ENCODE data around the gene HSPA5.
A peak's percentile ranks its signal among the peaks of the same experiment; 100 is the strongest.
"Not testable (repeated sequence)": the region's sequence is repeated elsewhere in the genome, so short reads cannot be mapped to it uniquely, and the experiment has no call there.

HSPA5 gene

DNA sequence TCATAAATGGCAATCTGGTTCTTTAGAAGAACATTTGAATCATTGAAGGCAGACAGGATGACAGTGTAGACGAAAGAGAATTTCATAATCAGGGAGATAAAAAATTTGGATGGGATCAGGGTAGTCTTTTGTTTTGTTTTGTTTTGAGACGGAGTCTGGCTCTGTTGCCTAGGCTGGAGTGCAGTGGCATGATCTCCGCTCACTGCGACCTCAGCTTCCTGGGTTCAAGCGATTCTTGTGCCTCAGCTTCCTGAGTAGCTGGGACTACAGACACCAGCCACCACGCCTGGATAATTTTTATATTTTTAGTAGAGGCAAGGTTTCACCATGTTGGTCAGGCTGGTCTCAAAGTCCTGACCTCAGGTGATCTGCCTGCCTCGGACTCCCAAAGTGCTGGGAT, 22.9 kb upstream of the HSPA5 start:
- not testable (repeated sequence) for H3K27me3 ChIP-seq (ENCODE audit: control insufficient read depth in 2 of 2, insufficient read depth in 2 of 2, low read length in 2 of 2); H3K9me3 ChIP-seq (ENCODE audit: control insufficient read depth in 2 of 2, low read length in 2 of 2); H3K36me3 ChIP-seq (ENCODE audit: control insufficient read depth in 2 of 2, insufficient read depth in 2 of 2, low read length in 2 of 2); H3K9ac ChIP-seq (ENCODE audit: low read depth in 1 of 2, low read length in 2 of 2); H3K27ac ChIP-seq (ENCODE audit: low read depth in 2 of 2, low read length in 2 of 2); H3K4me3 ChIP-seq (ENCODE audit: low read length in 2 of 2)
- H3K4me1 ChIP-seq (ENCODE audit: control insufficient read depth in 2 of 2, insufficient read depth in 2 of 2, low read length in 2 of 2) = peaks cover 4 to 14% of the 10 kb centered on the region in 2 donors

- Histone ChIP-seq H3K9ac (ENCODE audit: low read depth in 1 of 2, low read length in 2 of 2) (peak overlapping the region; percentile 84 to 90), H3K27ac (ENCODE audit: low read depth in 2 of 2, low read length in 2 of 2) (peak overlapping the region in 1 of 2 donors; percentile 91), H3K27me3 (ENCODE audit: control insufficient read depth in 2 of 2, insufficient read depth in 2 of 2, low read length in 2 of 2) (no peaks in the 10 kb centered on the region), H3K4me1 (ENCODE audit: control insufficient read depth in 2 of 2, insufficient read depth in 2 of 2, low read length in 2 of 2) (peaks cover 4 to 14% of the 10 kb centered on the region in 2 donors), H3K36me3 (ENCODE audit: control insufficient read depth in 2 of 2, insufficient read depth in 2 of 2, low read length in 2 of 2) (no peaks in the 10 kb centered on the region), H3K4me3 (ENCODE audit: low read length in 2 of 2) (peak overlapping the region; percentile 84 to 96), H3K9me3 (ENCODE audit: control insufficient read depth in 2 of 2, low read length in 2 of 2) (no peaks in the 10 kb centered on the region)
These were observed 21.3 kb upstream of the HSPA5 start for GRCh38 chr9:125262294-125262991.

DNA sequence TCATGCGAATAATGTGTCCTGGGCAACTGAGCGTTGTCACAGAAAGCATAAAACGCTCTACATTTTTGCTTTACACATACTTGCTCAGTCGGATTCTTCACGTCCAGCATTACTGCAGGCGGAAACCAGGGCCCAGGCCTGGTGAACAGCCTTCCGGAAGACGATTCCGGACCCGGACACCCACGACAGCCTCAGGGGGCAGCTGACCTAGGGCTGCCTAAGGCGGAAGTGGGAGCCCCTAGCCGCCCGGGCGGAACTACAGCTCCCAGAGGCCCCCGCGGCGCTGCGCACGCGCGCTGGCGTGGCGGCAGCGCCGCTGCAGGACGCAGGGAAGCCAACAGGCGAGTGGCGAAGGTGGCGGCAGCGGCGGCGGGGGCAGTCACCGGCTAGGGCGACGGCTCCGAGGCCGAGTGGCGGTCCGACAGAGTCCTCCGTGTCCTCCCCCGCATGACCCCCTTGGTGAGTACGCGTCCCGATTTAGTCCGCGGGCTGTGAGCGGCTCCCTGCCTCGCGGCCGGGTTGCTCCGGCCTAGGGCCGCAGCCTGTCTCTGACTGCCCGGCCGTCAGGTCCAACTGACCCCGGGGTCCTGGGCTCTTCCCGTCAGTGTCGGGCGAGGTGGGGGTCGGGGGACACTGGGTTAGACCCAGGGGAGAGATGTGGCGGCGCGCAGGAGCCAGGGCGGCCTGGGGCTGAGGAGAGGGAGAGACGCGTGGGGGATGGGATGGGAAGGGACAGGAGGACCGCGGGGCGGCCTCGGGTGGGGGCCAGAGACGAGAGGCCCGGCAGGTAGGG, 20.6 kb upstream of the HSPA5 start, which contains the start of gene GAPVD1:
Gene GAPVD1, plus strand, starts transcription at position 326 of the 793 bp plus-strand sequence. CDS start 37,096 bp downstream, outside the sequence.
- H3K4me3 ChIP-seq (ENCODE audit: low read length in 2 of 2) = peak within 1 kb of the TSS; percentile 84 to 96
- peak within 1 kb of the TSS; percentile 84 to 90 for H3K9ac ChIP-seq (ENCODE audit: low read depth in 1 of 2, low read length in 2 of 2)
- no peaks in the 10 kb centered on the region for H3K27me3 ChIP-seq (ENCODE audit: control insufficient read depth in 2 of 2, insufficient read depth in 2 of 2, low read length in 2 of 2)
- H3K36me3 ChIP-seq (ENCODE audit: control insufficient read depth in 2 of 2, insufficient read depth in 2 of 2, low read length in 2 of 2) = no peaks in the 10 kb centered on the region
- peak within 1 kb of the TSS; percentile 91 to 94 for H3K27ac ChIP-seq (ENCODE audit: low read depth in 2 of 2, low read length in 2 of 2)
- H3K4me1 ChIP-seq (ENCODE audit: control insufficient read depth in 2 of 2, insufficient read depth in 2 of 2, low read length in 2 of 2) = peaks cover 4 to 14% of the 10 kb centered on the region in 2 donors
- no peaks in the 10 kb centered on the region for H3K9me3 ChIP-seq (ENCODE audit: control insufficient read depth in 2 of 2, low read length in 2 of 2)

DNA sequence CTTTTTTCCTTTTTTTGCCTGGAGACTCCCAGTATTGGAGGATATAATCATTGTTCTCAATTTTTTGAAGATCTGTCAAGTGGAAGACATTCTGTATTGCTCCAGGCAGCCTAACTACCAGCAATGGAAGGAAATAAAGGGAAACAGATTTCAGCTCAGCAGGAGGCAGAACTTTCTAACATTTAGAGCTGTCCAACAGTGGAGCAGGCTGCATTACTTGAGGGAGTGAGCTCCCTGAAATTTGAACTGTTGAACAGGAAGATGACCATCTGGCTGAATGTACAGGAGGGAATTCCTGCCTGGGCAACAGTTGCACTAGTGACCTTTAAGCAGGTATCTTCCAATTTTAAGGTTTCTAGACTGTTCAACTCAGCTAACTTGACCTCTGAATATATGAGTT, 19.4 kb upstream of the HSPA5 start:
- Histone ChIP-seq H3K9ac (ENCODE audit: low read depth in 1 of 2, low read length in 2 of 2) (no peak overlapping the region), H3K4me3 (ENCODE audit: low read length in 2 of 2) (no peak overlapping the region), H3K9me3 (ENCODE audit: control insufficient read depth in 2 of 2, low read length in 2 of 2) (no peaks in the 10 kb centered on the region), H3K27me3 (ENCODE audit: control insufficient read depth in 2 of 2, insufficient read depth in 2 of 2, low read length in 2 of 2) (no peaks in the 10 kb centered on the region), H3K4me1 (ENCODE audit: control insufficient read depth in 2 of 2, insufficient read depth in 2 of 2, low read length in 2 of 2) (peaks cover 4 to 14% of the 10 kb centered on the region in 2 donors), H3K36me3 (ENCODE audit: control insufficient read depth in 2 of 2, insufficient read depth in 2 of 2, low read length in 2 of 2) (no peaks in the 10 kb centered on the region), H3K27ac (ENCODE audit: low read depth in 2 of 2, low read length in 2 of 2) (peak overlapping the region in 1 of 2 donors; percentile 27)

GRCh38 chr9:125258832-125259534, 17.8 kb upstream of the HSPA5 start:
- Histone ChIP-seq H3K4me3 (ENCODE audit: low read length in 2 of 2) (no peak overlapping the region), H3K4me1 (ENCODE audit: control insufficient read depth in 2 of 2, insufficient read depth in 2 of 2, low read length in 2 of 2) (peaks cover 4 to 14% of the 10 kb centered on the region in 2 donors), H3K36me3 (ENCODE audit: control insufficient read depth in 2 of 2, insufficient read depth in 2 of 2, low read length in 2 of 2) (no peaks in the 10 kb centered on the region), H3K9ac (ENCODE audit: low read depth in 1 of 2, low read length in 2 of 2) (no peak overlapping the region), H3K27me3 (ENCODE audit: control insufficient read depth in 2 of 2, insufficient read depth in 2 of 2, low read length in 2 of 2) (no peaks in the 10 kb centered on the region), H3K27ac (ENCODE audit: low read depth in 2 of 2, low read length in 2 of 2) (no peak overlapping the region), H3K9me3 (ENCODE audit: control insufficient read depth in 2 of 2, low read length in 2 of 2) (no peaks in the 10 kb centered on the region)

DNA sequence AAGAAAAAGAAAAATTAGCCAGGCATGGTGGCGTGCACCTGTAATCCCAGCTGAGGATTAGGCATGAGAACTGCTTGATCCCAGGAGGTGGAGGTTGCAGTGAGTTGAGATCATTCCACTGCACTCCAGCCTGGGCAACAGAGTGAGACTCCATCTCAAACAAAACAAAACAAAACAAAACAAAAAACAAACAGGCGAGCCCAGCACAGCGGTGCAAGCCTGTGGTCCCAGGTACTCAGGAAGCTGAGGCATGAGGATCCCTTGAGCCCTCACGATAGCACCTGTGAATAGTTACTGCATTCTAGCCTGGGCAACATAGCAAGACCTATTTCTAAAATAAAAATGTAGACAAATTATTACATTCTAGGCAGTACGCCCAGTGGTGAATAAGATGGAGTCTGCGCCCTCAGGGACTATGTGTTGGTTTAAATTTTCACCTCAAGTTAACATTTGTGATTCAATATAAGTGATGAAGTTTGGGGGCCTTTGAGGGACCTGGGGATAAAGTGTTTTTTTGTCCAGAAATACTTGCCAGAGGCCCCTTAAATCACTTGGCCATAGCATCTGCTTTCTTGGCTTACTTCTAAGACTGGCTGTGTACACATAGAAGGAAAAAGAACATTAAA, 17.1 kb upstream of the HSPA5 start:
- no peaks in the 10 kb centered on the region for H3K36me3 ChIP-seq (ENCODE audit: control insufficient read depth in 2 of 2, insufficient read depth in 2 of 2, low read length in 2 of 2)
- peaks cover 4 to 14% of the 10 kb centered on the region in 2 donors for H3K4me1 ChIP-seq (ENCODE audit: control insufficient read depth in 2 of 2, insufficient read depth in 2 of 2, low read length in 2 of 2)
- H3K9ac ChIP-seq (ENCODE audit: low read depth in 1 of 2, low read length in 2 of 2) = no peak overlapping the region
- no peaks in the 10 kb centered on the region for H3K27me3 ChIP-seq (ENCODE audit: control insufficient read depth in 2 of 2, insufficient read depth in 2 of 2, low read length in 2 of 2)
- no peak overlapping the region for H3K27ac ChIP-seq (ENCODE audit: low read depth in 2 of 2, low read length in 2 of 2)
- H3K4me3 ChIP-seq (ENCODE audit: low read length in 2 of 2) = no peak overlapping the region
- H3K9me3 ChIP-seq (ENCODE audit: control insufficient read depth in 2 of 2, low read length in 2 of 2) = no peaks in the 10 kb centered on the region

DNA sequence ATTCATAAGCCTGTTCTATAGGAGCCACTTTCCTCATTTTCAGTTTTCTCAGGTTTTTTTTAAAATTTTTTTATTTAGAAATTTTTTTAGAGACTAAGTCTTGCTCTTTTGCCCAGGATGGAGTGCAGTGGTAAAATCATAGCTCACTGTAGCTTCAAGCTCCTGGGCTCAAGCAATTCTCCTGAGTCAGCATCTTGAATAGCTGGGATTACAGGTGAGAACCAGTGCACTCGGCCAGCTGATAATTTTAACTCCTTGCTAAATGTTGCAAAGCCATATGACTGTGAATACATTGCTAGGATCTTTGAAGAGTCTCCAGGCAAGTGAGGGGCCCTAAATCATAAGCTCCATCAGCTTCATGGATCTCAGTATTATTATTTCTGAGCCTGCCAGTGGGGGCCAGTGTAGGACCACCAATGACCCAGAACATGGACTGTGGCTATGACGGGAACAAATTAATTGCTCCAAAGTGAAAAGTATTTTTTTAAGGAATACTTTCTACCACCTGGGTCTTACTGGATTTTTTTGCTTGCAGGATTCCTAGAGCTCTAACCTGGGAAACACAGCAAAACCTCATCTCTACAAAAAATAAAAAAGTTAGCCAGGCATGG, 14.7 kb upstream of the HSPA5 start:
- no peak overlapping the region for H3K9ac ChIP-seq (ENCODE audit: low read depth in 1 of 2, low read length in 2 of 2)
- H3K9me3 ChIP-seq (ENCODE audit: control insufficient read depth in 2 of 2, low read length in 2 of 2) = no peaks in the 10 kb centered on the region
- no peaks in the 10 kb centered on the region for H3K36me3 ChIP-seq (ENCODE audit: control insufficient read depth in 2 of 2, insufficient read depth in 2 of 2, low read length in 2 of 2)
- no peak overlapping the region for H3K4me3 ChIP-seq (ENCODE audit: low read length in 2 of 2)
- no peak overlapping the region for H3K27ac ChIP-seq (ENCODE audit: low read depth in 2 of 2, low read length in 2 of 2)
- H3K4me1 ChIP-seq (ENCODE audit: control insufficient read depth in 2 of 2, insufficient read depth in 2 of 2, low read length in 2 of 2) = peaks cover 0 to 4% of the 10 kb centered on the region in 2 donors
- no peaks in the 10 kb centered on the region for H3K27me3 ChIP-seq (ENCODE audit: control insufficient read depth in 2 of 2, insufficient read depth in 2 of 2, low read length in 2 of 2)

GRCh38 chr9:125254231-125254630, 13.1 kb upstream of the HSPA5 start:
- Histone ChIP-seq H3K27ac (ENCODE audit: low read depth in 2 of 2, low read length in 2 of 2) (no peak overlapping the region), H3K4me1 (ENCODE audit: control insufficient read depth in 2 of 2, insufficient read depth in 2 of 2, low read length in 2 of 2) (no peaks in the 10 kb centered on the region), H3K27me3 (ENCODE audit: control insufficient read depth in 2 of 2, insufficient read depth in 2 of 2, low read length in 2 of 2) (no peaks in the 10 kb centered on the region), H3K9me3 (ENCODE audit: control insufficient read depth in 2 of 2, low read length in 2 of 2) (no peaks in the 10 kb centered on the region), H3K9ac (ENCODE audit: low read depth in 1 of 2, low read length in 2 of 2) (no peak overlapping the region), H3K36me3 (ENCODE audit: control insufficient read depth in 2 of 2, insufficient read depth in 2 of 2, low read length in 2 of 2) (no peaks in the 10 kb centered on the region), H3K4me3 (ENCODE audit: low read length in 2 of 2) (no peak overlapping the region)

DNA sequence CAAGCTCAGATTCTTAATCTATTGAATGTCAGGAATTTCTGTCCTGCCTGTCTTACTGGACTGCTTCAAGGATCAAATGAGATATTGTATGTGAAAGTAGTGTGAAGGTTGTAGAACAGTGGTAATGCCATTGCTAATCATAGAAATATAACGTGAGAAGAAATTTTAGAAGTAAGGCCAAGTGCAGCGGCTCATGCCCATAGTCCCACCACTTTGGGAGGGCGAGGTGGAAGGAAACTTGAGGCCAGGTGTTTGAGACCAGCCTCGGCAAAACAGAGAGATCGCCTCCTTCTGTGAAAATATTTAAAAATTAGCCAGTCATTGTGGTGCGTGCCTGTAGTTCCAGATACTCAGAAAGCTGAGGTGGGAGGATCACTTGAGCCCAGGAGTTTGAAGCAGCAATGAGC, 5.1 kb upstream of the HSPA5 start:
- Histone ChIP-seq H3K36me3 (ENCODE audit: control insufficient read depth in 2 of 2, insufficient read depth in 2 of 2, low read length in 2 of 2) (no peaks in the 10 kb centered on the region), H3K4me3 (ENCODE audit: low read length in 2 of 2) (no peak overlapping the region), H3K9me3 (ENCODE audit: control insufficient read depth in 2 of 2, low read length in 2 of 2) (no peaks in the 10 kb centered on the region), H3K9ac (ENCODE audit: low read depth in 1 of 2, low read length in 2 of 2) (no peak overlapping the region), H3K27ac (ENCODE audit: low read depth in 2 of 2, low read length in 2 of 2) (no peak overlapping the region), H3K27me3 (ENCODE audit: control insufficient read depth in 2 of 2, insufficient read depth in 2 of 2, low read length in 2 of 2) (no peaks in the 10 kb centered on the region), H3K4me1 (ENCODE audit: control insufficient read depth in 2 of 2, insufficient read depth in 2 of 2, low read length in 2 of 2) (peaks cover 0 to 6% of the 10 kb centered on the region in 2 donors)

All from mucosa of rectum (tissue), 2 donors.